ENCODE results near the gene TEX30. TPM values are rescaled to one million over a fixed set of nuclear protein-coding genes. Genes with fewer than 3 reads are reported as not detected.

Gene TEX30
- polyA plus RNA-seq, 1 donor (not counting 4 experiments of a cell fraction or from before 2014, with no cell fraction given): 16.9 TPM

DNA sequence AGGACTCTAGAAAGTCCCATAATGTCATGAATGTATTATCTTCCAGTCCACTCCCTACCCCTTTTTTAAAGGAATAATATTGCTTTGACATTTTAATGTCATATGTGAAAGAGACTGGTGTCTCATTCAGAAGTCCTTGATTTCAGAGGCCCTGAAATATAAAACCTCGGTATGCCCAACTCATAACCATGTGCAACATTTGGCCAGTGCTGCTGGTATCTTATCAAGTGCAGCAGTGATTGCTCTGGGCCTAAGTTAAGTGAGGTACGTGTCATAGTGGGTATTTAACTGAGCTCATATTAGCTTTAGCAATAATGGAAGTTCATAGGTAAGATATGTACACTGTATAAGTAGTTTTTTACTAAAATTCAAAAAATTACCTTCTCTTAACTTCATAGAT, 14.7 kb downstream of the TEX30 start:
- dilution Hi-C loops (cut with MboI; ENCODE audit: extremely low pct_ligation_motif_present, low sequenced_read_pairs): no loop called here

DNA sequence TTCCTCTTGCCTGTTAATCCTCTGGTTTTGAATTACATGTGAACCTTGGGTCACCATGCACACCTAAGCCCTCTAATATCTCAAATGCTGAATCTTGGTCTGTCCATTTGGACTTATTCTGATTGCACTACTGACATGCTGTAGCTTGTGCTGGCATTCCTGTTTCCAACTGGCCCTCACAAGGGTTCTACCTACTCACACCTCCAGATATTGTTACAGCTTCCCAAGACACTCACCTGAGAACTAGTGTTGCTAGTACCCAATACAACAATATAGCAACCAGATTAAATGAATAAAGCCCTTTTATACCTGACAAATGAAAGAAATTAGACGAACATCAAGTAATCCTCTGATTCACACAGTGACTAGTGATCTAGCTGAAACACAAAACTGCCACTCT, 16.6 kb downstream of the TEX30 start:
- dilution Hi-C loops (cut with MboI; ENCODE audit: extremely low pct_ligation_motif_present, low sequenced_read_pairs): no loop called here
- H3K4me1 ChIP-seq (ENCODE audit: control insufficient read depth, extremely low read depth, insufficient read depth, low read length): no peaks in the 10 kb centered on the region
- H2AFZ ChIP-seq (ENCODE audit: control insufficient read depth, low read length): no peak overlapping the region
- H3K9me1 ChIP-seq (ENCODE audit: control insufficient read depth, extremely low read depth, insufficient read depth, low read length): no peaks in the 10 kb centered on the region
- no peaks in the 10 kb centered on the region for H3K36me3 ChIP-seq (ENCODE audit: control insufficient read depth in 2 of 2, extremely low read depth in 1 of 2, insufficient read depth in 2 of 2, low read length in 2 of 2)
- no peaks in the 10 kb centered on the region for H4K20me1 ChIP-seq (ENCODE audit: control insufficient read depth, extremely low read depth, insufficient read depth, low read length)
- H3K4me3 ChIP-seq (ENCODE audit: control insufficient read depth in 2 of 3, extremely low read depth in 1 of 3, insufficient read depth in 2 of 3, low read depth in 1 of 3, low read length in 3 of 3): no peak overlapping the region
- FAIRE-seq: no peak
- H3K9me3 ChIP-seq (ENCODE audit: control insufficient read depth, low read depth, low read length): no peaks in the 10 kb centered on the region
- H3K9ac ChIP-seq (ENCODE audit: control insufficient read depth, extremely low read depth, insufficient read depth, low read length): no peak overlapping the region
- H3K4me2 ChIP-seq (ENCODE audit: control insufficient read depth, extremely low read depth, insufficient read depth, low read depth, low read length): no peak overlapping the region
- TF ChIP-seq, protein P1, sequence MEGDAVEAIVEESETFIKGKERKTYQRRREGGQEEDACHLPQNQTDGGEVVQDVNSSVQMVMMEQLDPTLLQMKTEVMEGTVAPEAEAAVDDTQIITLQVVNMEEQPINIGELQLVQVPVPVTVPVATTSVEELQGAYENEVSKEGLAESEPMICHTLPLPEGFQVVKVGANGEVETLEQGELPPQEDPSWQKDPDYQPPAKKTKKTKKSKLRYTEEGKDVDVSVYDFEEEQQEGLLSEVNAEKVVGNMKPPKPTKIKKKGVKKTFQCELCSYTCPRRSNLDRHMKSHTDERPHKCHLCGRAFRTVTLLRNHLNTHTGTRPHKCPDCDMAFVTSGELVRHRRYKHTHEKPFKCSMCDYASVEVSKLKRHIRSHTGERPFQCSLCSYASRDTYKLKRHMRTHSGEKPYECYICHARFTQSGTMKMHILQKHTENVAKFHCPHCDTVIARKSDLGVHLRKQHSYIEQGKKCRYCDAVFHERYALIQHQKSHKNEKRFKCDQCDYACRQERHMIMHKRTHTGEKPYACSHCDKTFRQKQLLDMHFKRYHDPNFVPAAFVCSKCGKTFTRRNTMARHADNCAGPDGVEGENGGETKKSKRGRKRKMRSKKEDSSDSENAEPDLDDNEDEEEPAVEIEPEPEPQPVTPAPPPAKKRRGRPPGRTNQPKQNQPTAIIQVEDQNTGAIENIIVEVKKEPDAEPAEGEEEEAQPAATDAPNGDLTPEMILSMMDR (optimal IDR thresholded peaks at IDR 0.05 in 1 of 3, IDR thresholded peaks at IDR 0.05 in 1 of 3, conservative IDR thresholded peaks at IDR 0.05 in 1 of 3; ENCODE audit: extremely low read depth in 1 of 3, insufficient read depth in 2 of 3, low read length in 3 of 3): no peak
- TF ChIP-seq EZH2 (IDR thresholded peaks at IDR 0.05; ENCODE audit: low read length): no peak
- no peak for DNase-seq (ENCODE audit: low read depth, low spot score)
- no peak overlapping the region for H3K27ac ChIP-seq (ENCODE audit: control insufficient read depth, insufficient read depth, low read length)
- no peaks in the 10 kb centered on the region for H3K27me3 ChIP-seq (ENCODE audit: control insufficient read depth, extremely low read depth, insufficient read depth, low read length)
- no peaks in the 10 kb centered on the region for H3K79me2 ChIP-seq (ENCODE audit: control insufficient read depth, insufficient read depth, low read length)

More for the DNA sequence above, 14.7 kb downstream of the TEX30 start:
- Histone ChIP-seq H3K9me3 (ENCODE audit: control insufficient read depth, low read depth, low read length) (no peaks in the 10 kb centered on the region), H3K79me2 (ENCODE audit: control insufficient read depth, insufficient read depth, low read length) (no peaks in the 10 kb centered on the region), H4K20me1 (ENCODE audit: control insufficient read depth, extremely low read depth, insufficient read depth, low read length) (no peaks in the 10 kb centered on the region), H3K27ac (ENCODE audit: control insufficient read depth, insufficient read depth, low read length) (no peak overlapping the region), H3K9me1 (ENCODE audit: control insufficient read depth, extremely low read depth, insufficient read depth, low read length) (no peaks in the 10 kb centered on the region), H3K27me3 (ENCODE audit: control insufficient read depth, extremely low read depth, insufficient read depth, low read length) (no peaks in the 10 kb centered on the region), H3K4me2 (ENCODE audit: control insufficient read depth, extremely low read depth, insufficient read depth, low read depth, low read length) (no peak overlapping the region), H3K36me3 (ENCODE audit: control insufficient read depth in 2 of 2, extremely low read depth in 1 of 2, insufficient read depth in 2 of 2, low read length in 2 of 2) (no peaks in the 10 kb centered on the region), H3K9ac (ENCODE audit: control insufficient read depth, extremely low read depth, insufficient read depth, low read length) (no peak overlapping the region), H3K4me1 (ENCODE audit: control insufficient read depth, extremely low read depth, insufficient read depth, low read length) (no peaks in the 10 kb centered on the region), H2AFZ (ENCODE audit: control insufficient read depth, low read length) (no peak overlapping the region), H3K4me3 (ENCODE audit: control insufficient read depth in 2 of 3, extremely low read depth in 1 of 3, insufficient read depth in 2 of 3, low read depth in 1 of 3, low read length in 3 of 3) (no peak overlapping the region)
- TF ChIP-seq, protein P1 (optimal IDR thresholded peaks at IDR 0.05 in 1 of 3, IDR thresholded peaks at IDR 0.05 in 1 of 3, conservative IDR thresholded peaks at IDR 0.05 in 1 of 3; ENCODE audit: extremely low read depth in 1 of 3, insufficient read depth in 2 of 3, low read length in 3 of 3): no peak
- no peak for TF ChIP-seq EZH2 (IDR thresholded peaks at IDR 0.05; ENCODE audit: low read length)
- DNase-seq (ENCODE audit: low read depth, low spot score) (no peak), FAIRE-seq (no peak)

Data from keratinocyte (primary cell).